WTC11 (cell line): ENCODE results near the gene EXOC3L2.

Source experiments
- ATF1 ChIP-seq: sonication (generic); formaldehyde crosslinking; IDR thresholded peaks from 2 replicates; pipeline ENCODE4 v1.8.1; 2023; ENCODE audit warnings: mild to moderate bottlenecking, moderate library complexity, missing genetic modification reagents
- CBFB ChIP-seq: sonication (generic); formaldehyde crosslinking; IDR thresholded peaks from 2 replicates; pipeline ENCODE4 v1.8.1; 2022; ENCODE audit warnings: mild to moderate bottlenecking, low read depth, missing genetic modification reagents
- CTCF ChIP-seq: fragments of 200-600 bp; IDR thresholded peaks from 2 replicates; pipeline ENCODE4 v1.8.0; 2022; ENCODE audit warnings: antibody characterized with exemption
- ERG ChIP-seq: fragments of 250-450 bp; sonication (Bioruptor Pico); IDR thresholded peaks from 2 replicates; pipeline ENCODE4 v1.8.0; 2021; ENCODE audit warnings: mild to moderate bottlenecking
- JUN ChIP-seq: sonication (generic); formaldehyde crosslinking; IDR thresholded peaks from 2 replicates; pipeline ENCODE4 v1.8.0; 2023; ENCODE audit warnings: mild to moderate bottlenecking, missing genetic modification reagents
- NFE2L1 ChIP-seq: sonication (generic); formaldehyde crosslinking; IDR thresholded peaks from 2 replicates; pipeline ENCODE4 v1.8.1; 2023; ENCODE audit warnings: missing genetic modification reagents
- NFYB ChIP-seq: sonication (generic); formaldehyde crosslinking; conservative IDR thresholded peaks from 2 replicates; pipeline ENCODE4 v1.8.0; 2022; ENCODE audit warnings: low read depth, missing genetic modification reagents
- PRRX2 ChIP-seq: fragments of 250-450 bp; sonication (Bioruptor Pico); IDR thresholded peaks from 2 replicates; pipeline ENCODE4 v1.8.0; 2021; ENCODE audit warnings: mild to moderate bottlenecking
- SMAD3 ChIP-seq: sonication (generic); formaldehyde crosslinking; IDR thresholded peaks from 2 replicates; pipeline ENCODE4 v1.8.0; 2022; ENCODE audit warnings: missing genetic modification reagents, mild to moderate bottlenecking, borderline replicate concordance
- TF ChIP-seq, protein P1 (sequence below): sonication (generic); formaldehyde crosslinking; IDR thresholded peaks from 2 replicates; pipeline ENCODE4 v1.8.0; 2022; ENCODE audit warnings: mild to moderate bottlenecking, missing genetic modification reagents

GRCh38 chr19:45280471-45280961, 35.3 kb upstream of the EXOC3L2 start:
- TF ChIP-seq, protein P1, sequence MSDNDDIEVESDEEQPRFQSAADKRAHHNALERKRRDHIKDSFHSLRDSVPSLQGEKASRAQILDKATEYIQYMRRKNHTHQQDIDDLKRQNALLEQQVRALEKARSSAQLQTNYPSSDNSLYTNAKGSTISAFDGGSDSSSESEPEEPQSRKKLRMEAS = no peak
- TF ChIP-seq PRRX2 (CRISPR knock-in tag) (no peak), ERG (no peak), CTCF (no peak), JUN (CRISPR knock-in tag) (no peak), NFE2L1 (no peak), ATF1 (CRISPR knock-in tag) (no peak), NFYB (CRISPR knock-in tag) (no peak), CBFB (CRISPR knock-in tag) (no peak), SMAD3 (CRISPR knock-in tag) (no peak)
